ENCODE data around the gene CD81. TPM values are rescaled to one million over a fixed set of nuclear protein-coding genes. Genes with fewer than 3 reads are reported as not detected.

Gene CD81
- total RNA-seq, 4 donors from 2014 or later: 264 to 370 (median 298) TPM

- DNase-seq: no peak
Measured at GRCh38 chr11:2406878-2407410, 29.8 kb downstream of the CD81 start.

DNA sequence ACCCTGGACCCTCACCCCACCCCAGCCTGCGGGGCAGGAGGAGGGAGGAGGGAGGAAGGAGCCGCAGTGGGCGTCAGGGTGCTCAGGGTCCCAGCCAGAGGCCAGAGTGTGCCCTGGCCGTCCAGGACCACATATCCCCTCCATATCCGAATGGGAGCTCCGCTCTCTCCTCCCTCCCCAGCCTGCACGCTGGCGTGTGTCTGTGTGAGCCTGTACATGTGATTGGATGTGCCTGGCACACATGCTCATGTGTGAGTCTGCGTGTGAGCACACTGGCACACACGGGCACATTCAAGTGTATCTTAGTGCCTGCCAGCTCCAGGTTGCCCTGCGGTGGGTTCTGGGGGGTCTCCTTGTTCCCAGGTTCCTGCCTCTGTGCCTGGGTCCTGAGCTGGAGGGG is 31.6 kb downstream of the CD81 start:
- TF ChIP-seq POLR2A (IDR thresholded peaks at IDR 0.05) (no peak), CTCF (IDR thresholded peaks at IDR 0.05) (no peak)
- intact Hi-C loops (cut with DNase I): no loop called here

More at GRCh38 chr11:2406878-2407410, 29.8 kb downstream of the CD81 start:
- Histone ChIP-seq H3K27me3 (no peaks in the 10 kb centered on the region), H3K36me3 (peaks cover 12 to 18% of the 10 kb centered on the region in 2 donors), H3K4me3 (replicated peaks in 1 of 3) (no peak overlapping the region), H3K9me3 (no peaks in the 10 kb centered on the region), H3K27ac (no peak overlapping the region), H3K4me1 (peaks cover 1 to 4% of the 10 kb centered on the region in 2 donors)
- WGBS, 2 donors: 66 to 78% methylated on average over 20 to 24 of the region's 24 CpGs
- TF ChIP-seq CTCF (IDR thresholded peaks at IDR 0.05) (no peak), POLR2A (IDR thresholded peaks at IDR 0.05) (no peak)
- intact Hi-C loops (cut with DNase I): no loop called here

GRCh38 chr11:2409126-2409525 is 32.0 kb downstream of the CD81 start:
- H3K4me3 ChIP-seq (replicated peaks in 1 of 3): no peak overlapping the region
- H3K27me3 ChIP-seq: no peaks in the 10 kb centered on the region
- H3K27ac ChIP-seq: no peak overlapping the region
- WGBS, 2 donors: 58 to 61% methylated on average over 3 to 12 of the region's 16 CpGs
- no peak for DNase-seq
- H3K9me3 ChIP-seq: no peaks in the 10 kb centered on the region
- H3K36me3 ChIP-seq: no peaks in the 10 kb centered on the region
- intact Hi-C loops (cut with DNase I): no loop called here
- H3K4me1 ChIP-seq: no peaks in the 10 kb centered on the region
- TF ChIP-seq POLR2A (IDR thresholded peaks at IDR 0.05) (no peak), CTCF (IDR thresholded peaks at IDR 0.05) (no peak)

More for the DNA sequence above, 31.6 kb downstream of the CD81 start:
- Histone ChIP-seq H3K27me3 (no peaks in the 10 kb centered on the region), H3K36me3 (peaks cover 3% of the 10 kb centered on the region in 2 donors), H3K9me3 (no peaks in the 10 kb centered on the region), H3K27ac (no peak overlapping the region), H3K4me3 (replicated peaks in 1 of 3) (no peak overlapping the region), H3K4me1 (no peaks in the 10 kb centered on the region)
- DNase-seq: no peak
- WGBS, 2 donors: 70 to 80% methylated on average over 7 to 10 of the region's 11 CpGs

- DNase-seq: no peak
- TF ChIP-seq CTCF (IDR thresholded peaks at IDR 0.05) (no peak), POLR2A (IDR thresholded peaks at IDR 0.05) (no peak)
- 52 to 65% methylated on average over 21 to 22 of the region's 42 CpGs for WGBS, 2 donors
- Histone ChIP-seq H3K36me3 (no peaks in the 10 kb centered on the region), H3K27ac (no peak overlapping the region), H3K4me3 (replicated peaks in 1 of 3) (no peak overlapping the region), H3K4me1 (no peaks in the 10 kb centered on the region), H3K27me3 (no peaks in the 10 kb centered on the region), H3K9me3 (no peaks in the 10 kb centered on the region)
- intact Hi-C loops (cut with DNase I): no loop called here
Measured at GRCh38 chr11:2409611-2410468, 32.7 kb downstream of the CD81 start.

DNA sequence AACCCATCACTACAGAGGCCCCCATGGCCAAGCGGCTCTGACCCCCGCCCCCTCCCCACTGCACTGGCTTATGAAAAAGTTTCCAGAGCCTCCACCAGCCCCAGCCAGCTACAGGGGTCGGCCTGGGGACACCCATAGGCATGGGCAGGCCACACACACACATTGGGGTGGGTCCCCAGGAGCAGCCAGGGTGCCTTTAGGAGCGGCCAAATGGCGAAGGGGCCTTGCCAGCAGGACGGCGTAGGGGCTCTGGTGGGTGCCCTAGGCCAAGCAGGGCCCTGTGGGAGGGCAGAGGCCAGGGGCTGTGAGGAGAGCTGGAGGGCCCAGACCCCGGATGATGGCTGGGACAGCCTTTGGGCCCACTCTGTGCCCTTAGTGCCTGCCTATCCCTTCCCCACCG is 33.5 kb downstream of the CD81 start:
- 87 to 94% methylated on average over 4 to 7 of the region's 9 CpGs for WGBS, 2 donors

More for the DNA sequence above, 33.5 kb downstream of the CD81 start:
- Histone ChIP-seq H3K4me1 (no peaks in the 10 kb centered on the region), H3K9me3 (no peaks in the 10 kb centered on the region), H3K27ac (no peak overlapping the region), H3K4me3 (replicated peaks in 1 of 3) (no peak overlapping the region), H3K27me3 (no peaks in the 10 kb centered on the region), H3K36me3 (no peaks in the 10 kb centered on the region)
- no peak for DNase-seq
- intact Hi-C loops (cut with DNase I): no loop called here
- no peak for TF ChIP-seq POLR2A (IDR thresholded peaks at IDR 0.05)
- TF ChIP-seq CTCF (IDR thresholded peaks at IDR 0.05): no peak

Data from thyroid gland (tissue), 4 donors.